Measurements from ENCODE around the gene DBI.

GRCh38 chr2:119369845-119370244 lies 3.1 kb downstream of the DBI start:
- TF ChIP-seq, protein P1, sequence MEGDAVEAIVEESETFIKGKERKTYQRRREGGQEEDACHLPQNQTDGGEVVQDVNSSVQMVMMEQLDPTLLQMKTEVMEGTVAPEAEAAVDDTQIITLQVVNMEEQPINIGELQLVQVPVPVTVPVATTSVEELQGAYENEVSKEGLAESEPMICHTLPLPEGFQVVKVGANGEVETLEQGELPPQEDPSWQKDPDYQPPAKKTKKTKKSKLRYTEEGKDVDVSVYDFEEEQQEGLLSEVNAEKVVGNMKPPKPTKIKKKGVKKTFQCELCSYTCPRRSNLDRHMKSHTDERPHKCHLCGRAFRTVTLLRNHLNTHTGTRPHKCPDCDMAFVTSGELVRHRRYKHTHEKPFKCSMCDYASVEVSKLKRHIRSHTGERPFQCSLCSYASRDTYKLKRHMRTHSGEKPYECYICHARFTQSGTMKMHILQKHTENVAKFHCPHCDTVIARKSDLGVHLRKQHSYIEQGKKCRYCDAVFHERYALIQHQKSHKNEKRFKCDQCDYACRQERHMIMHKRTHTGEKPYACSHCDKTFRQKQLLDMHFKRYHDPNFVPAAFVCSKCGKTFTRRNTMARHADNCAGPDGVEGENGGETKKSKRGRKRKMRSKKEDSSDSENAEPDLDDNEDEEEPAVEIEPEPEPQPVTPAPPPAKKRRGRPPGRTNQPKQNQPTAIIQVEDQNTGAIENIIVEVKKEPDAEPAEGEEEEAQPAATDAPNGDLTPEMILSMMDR (conservative IDR thresholded peaks at IDR 0.05 in 1 of 2, IDR thresholded peaks at IDR 0.05 in 1 of 2; ENCODE audit: low read depth in 1 of 2, low read length in 2 of 2): no peak
- no peak for TF ChIP-seq EZH2 (IDR thresholded peaks at IDR 0.05; ENCODE audit: low read length, missing control alignments)

Measured in fibroblast of lung (primary cell).